WTC11 (cell line): ENCODE data around the gene APOBEC3B. TPM values are rescaled to one million over a fixed set of nuclear protein-coding genes. Genes with fewer than 3 reads are reported as not detected.

Source experiments
- ATAC-seq: fragments of 200-7000 bp; cut with Tn5 transposase; 2 replicates; pipeline ENCODE4 v1.10.0; 2021; ENCODE audit warnings: mild to moderate bottlenecking, moderate library complexity
- CTCF ChIA-PET: fragments of 300-600 bp; sonication (Branson Sonifier 250); formaldehyde crosslinking; loops from one replicate; lab custom pipeline; 2021; ENCODE audit warnings: antibody characterized with exemption; lab: Charles Lee
- POLR2A ChIA-PET: fragments of 350-600 bp; sonication (Branson Sonifier 250); formaldehyde crosslinking; loops from one replicate; lab custom pipeline; 2021; ENCODE audit warnings: antibody characterized with exemption; lab: Charles Lee
- DNase-seq: peaks from one replicate; pipeline ENCODE4 v3.0.0; 2021; ENCODE audit warnings: low spot score
- H3K27ac Mint-ChIP-seq: 2 replicates; pipeline ENCODE4 v1.8.0; 2021; ENCODE audit warnings: mixed read lengths
- H3K27me3 Mint-ChIP-seq: 2 replicates; pipeline ENCODE4 v1.8.0; 2021; ENCODE audit warnings: low read depth, mild to moderate bottlenecking, moderate library complexity, mixed read lengths
- H3K36me3 Mint-ChIP-seq: 2 replicates; pipeline ENCODE4 v1.8.0; 2021; ENCODE audit warnings: mixed read lengths
- H3K4me1 Mint-ChIP-seq: 2 replicates; pipeline ENCODE4 v1.8.0; 2022; ENCODE audit warnings: mixed read lengths
- H3K4me3 Mint-ChIP-seq: 2 replicates; pipeline ENCODE4 v1.8.0; 2021; ENCODE audit warnings: mild to moderate bottlenecking, moderate library complexity, mixed read lengths
- H3K9me3 Mint-ChIP-seq: 2 replicates; pipeline ENCODE4 v1.8.0; 2021; ENCODE audit warnings: mixed read lengths
- E2F1 ChIP-seq: sonication (generic); formaldehyde crosslinking; IDR thresholded peaks from 2 replicates; pipeline ENCODE4 v1.8.0; 2022; ENCODE audit warnings: mild to moderate bottlenecking, missing genetic modification reagents
- ESRRA ChIP-seq: sonication (generic); formaldehyde crosslinking; IDR thresholded peaks from 2 replicates; pipeline ENCODE4 v1.8.1; 2022; ENCODE audit warnings: mild to moderate bottlenecking, missing genetic modification reagents, borderline replicate concordance
- NFATC4 ChIP-seq: fragments of 250-450 bp; sonication (Bioruptor Pico); IDR thresholded peaks from 2 replicates; pipeline ENCODE4 v1.9.0; 2021; ENCODE audit warnings: mild to moderate bottlenecking
- NFYB ChIP-seq: sonication (generic); formaldehyde crosslinking; conservative IDR thresholded peaks from 2 replicates; pipeline ENCODE4 v1.8.0; 2022; ENCODE audit warnings: low read depth, missing genetic modification reagents
- TP53 ChIP-seq: sonication (generic); formaldehyde crosslinking; IDR thresholded peaks from 2 replicates; pipeline ENCODE4 v1.8.1; 2023; ENCODE audit warnings: mild to moderate bottlenecking, missing genetic modification reagents
- ZBTB43 ChIP-seq: sonication (generic); formaldehyde crosslinking; IDR thresholded peaks from 2 replicates; pipeline ENCODE4 v1.8.1; 2023; ENCODE audit warnings: mild to moderate bottlenecking, missing genetic modification reagents
- ZNF138 ChIP-seq: sonication (generic); formaldehyde crosslinking; conservative IDR thresholded peaks from 2 replicates; pipeline ENCODE4 v1.8.1; 2022; ENCODE audit warnings: mild to moderate bottlenecking, moderate library complexity, missing genetic modification reagents
- ZNF396 ChIP-seq: fragments of 250-450 bp; sonication (Bioruptor Pico); IDR thresholded peaks from 2 replicates; pipeline ENCODE4 v1.8.0; 2021; ENCODE audit warnings: mild to moderate bottlenecking, moderate library complexity, borderline replicate concordance
- ZNF416 ChIP-seq: fragments of 250-450 bp; sonication (Bioruptor Pico); IDR thresholded peaks from 2 replicates; pipeline ENCODE4 v1.9.0; 2021; ENCODE audit warnings: mild to moderate bottlenecking, inconsistent platforms
- ZNF423 ChIP-seq: fragments of 250-450 bp; sonication (Bioruptor Pico); IDR thresholded peaks from 2 replicates; pipeline ENCODE4 v2.1.2; 2022; ENCODE audit warnings: mild to moderate bottlenecking, moderate library complexity
- total RNA-seq: library from RNA; stranded (reverse); gene quantifications from 3 replicates; pipeline ENCODE4 v1.2.3, GENCODE V29; 2021
- TF ChIP-seq, protein P1 (sequence below): fragments of 250-450 bp; sonication (Bioruptor Pico); conservative IDR thresholded peaks from 2 replicates; pipeline ENCODE4 v1.9.0; 2021; ENCODE audit warnings: mild to moderate bottlenecking
- TF ChIP-seq, protein P2 (sequence below): sonication (generic); formaldehyde crosslinking; conservative IDR thresholded peaks from 2 replicates; pipeline ENCODE4 v1.8.1; 2023; ENCODE audit warnings: mild to moderate bottlenecking, low read depth, missing genetic modification reagents, moderate library complexity
- TF ChIP-seq, protein P3 (sequence below): sonication (generic); formaldehyde crosslinking; IDR thresholded peaks from 2 replicates; pipeline ENCODE4 v1.8.0; 2022; ENCODE audit warnings: mild to moderate bottlenecking, missing genetic modification reagents
- TF ChIP-seq, protein P4 (sequence below): sonication (generic); formaldehyde crosslinking; IDR thresholded peaks from 2 replicates; pipeline ENCODE4 v1.8.0; 2023; ENCODE audit warnings: missing genetic modification reagents, mild to moderate bottlenecking, borderline replicate concordance

Gene APOBEC3B
- total RNA-seq, 1 experiment from 2014 or later: 4.0 TPM

GRCh38 chr22:38963872-38964271, 18.3 kb upstream of the APOBEC3B start:
- Mint-ChIP-seq H3K27ac (no peak overlapping the region), H3K27me3 (peaks cover 2% of the 10 kb centered on the region), H3K4me1 (peaks cover 5% of the 10 kb centered on the region), H3K9me3 (no peaks in the 10 kb centered on the region), H3K4me3 (no peak overlapping the region), H3K36me3 (no peaks in the 10 kb centered on the region)
- POLR2A ChIA-PET: no interaction called here
- CTCF ChIA-PET: no interaction called here
- ATAC-seq (no peak), DNase-seq (no peak)
- TF ChIP-seq E2F1 (CRISPR knock-in tag) (no peak), ZBTB43 (CRISPR knock-in tag) (no peak), ZNF396 (CRISPR knock-in tag) (no peak)
- TF ChIP-seq, protein P1, sequence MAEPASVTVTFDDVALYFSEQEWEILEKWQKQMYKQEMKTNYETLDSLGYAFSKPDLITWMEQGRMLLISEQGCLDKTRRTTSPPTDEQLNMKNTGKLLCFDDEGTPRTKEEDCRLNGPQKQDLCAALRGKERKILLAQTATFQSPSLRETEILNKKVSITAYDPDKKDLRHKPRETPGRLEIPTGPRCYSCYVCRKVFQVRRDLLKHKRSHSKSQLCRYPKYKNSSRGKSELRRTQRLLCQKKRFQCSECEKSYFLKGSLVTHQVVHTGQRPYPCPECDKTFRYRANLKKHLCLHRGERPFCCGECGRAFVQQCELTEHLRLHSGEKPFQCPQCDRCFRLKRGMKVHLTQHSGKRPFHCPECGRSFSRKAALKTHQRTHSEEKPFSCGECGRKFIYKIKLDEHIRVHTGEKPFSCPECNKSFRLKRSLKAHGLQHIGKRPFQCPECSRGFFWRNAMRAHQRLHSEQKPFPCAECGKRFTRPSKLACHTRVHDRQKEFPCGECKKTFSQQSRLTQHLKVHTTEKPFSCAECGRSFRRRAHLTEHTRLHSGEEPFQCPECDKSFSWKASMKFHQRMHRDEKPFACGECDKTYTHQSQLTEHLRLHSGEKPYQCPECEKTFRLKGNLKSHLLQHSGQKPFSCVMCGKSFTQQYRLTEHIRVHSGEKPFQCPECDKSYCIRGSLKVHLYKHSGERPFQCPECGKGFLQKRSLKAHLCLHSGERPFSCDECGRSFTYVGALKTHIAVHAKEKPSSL: no peak
- TF ChIP-seq, protein P2, sequence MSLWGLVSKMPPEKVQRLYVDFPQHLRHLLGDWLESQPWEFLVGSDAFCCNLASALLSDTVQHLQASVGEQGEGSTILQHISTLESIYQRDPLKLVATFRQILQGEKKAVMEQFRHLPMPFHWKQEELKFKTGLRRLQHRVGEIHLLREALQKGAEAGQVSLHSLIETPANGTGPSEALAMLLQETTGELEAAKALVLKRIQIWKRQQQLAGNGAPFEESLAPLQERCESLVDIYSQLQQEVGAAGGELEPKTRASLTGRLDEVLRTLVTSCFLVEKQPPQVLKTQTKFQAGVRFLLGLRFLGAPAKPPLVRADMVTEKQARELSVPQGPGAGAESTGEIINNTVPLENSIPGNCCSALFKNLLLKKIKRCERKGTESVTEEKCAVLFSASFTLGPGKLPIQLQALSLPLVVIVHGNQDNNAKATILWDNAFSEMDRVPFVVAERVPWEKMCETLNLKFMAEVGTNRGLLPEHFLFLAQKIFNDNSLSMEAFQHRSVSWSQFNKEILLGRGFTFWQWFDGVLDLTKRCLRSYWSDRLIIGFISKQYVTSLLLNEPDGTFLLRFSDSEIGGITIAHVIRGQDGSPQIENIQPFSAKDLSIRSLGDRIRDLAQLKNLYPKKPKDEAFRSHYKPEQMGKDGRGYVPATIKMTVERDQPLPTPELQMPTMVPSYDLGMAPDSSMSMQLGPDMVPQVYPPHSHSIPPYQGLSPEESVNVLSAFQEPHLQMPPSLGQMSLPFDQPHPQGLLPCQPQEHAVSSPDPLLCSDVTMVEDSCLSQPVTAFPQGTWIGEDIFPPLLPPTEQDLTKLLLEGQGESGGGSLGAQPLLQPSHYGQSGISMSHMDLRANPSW (CRISPR knock-in tag): no peak

DNA sequence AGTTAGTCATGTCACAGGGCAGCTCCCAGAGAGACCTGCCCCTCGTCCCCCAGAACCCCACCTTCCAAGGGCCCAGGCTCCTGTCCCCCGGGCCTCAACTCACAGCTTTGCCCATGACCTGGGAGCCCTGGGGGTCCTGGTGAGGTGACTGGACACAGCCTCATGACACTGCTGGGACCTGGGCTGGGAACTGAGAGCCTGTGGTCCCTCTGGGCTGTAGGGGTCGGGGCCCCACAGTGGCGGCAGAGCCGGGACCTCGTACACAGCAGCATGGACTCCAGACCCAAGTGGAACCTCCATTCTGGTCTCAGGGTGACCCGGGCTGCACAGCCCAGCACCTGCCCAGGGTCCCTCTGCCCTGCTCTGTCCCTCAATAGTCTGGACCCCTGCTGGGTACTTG, 17.8 kb upstream of the APOBEC3B start:
- Mint-ChIP-seq H3K4me1 (peaks cover 5% of the 10 kb centered on the region), H3K27ac (no peak overlapping the region), H3K27me3 (no peaks in the 10 kb centered on the region; the same call in 1 of the 2 replicates), H3K9me3 (no peaks in the 10 kb centered on the region), H3K4me3 (no peak overlapping the region), H3K36me3 (no peaks in the 10 kb centered on the region)
- DNase-seq: no peak
- TF ChIP-seq ZNF416 (CRISPR knock-in tag): no peak
- no peak for TF ChIP-seq ZBTB43 (CRISPR knock-in tag)
- TF ChIP-seq E2F1 (CRISPR knock-in tag): no peak
- TF ChIP-seq ZNF138 (CRISPR knock-in tag): no peak
- no peak for TF ChIP-seq ZNF423
- no peak for TF ChIP-seq NFATC4 (CRISPR knock-in tag)
- TF ChIP-seq TP53 (CRISPR knock-in tag): no peak
- TF ChIP-seq, protein P3, sequence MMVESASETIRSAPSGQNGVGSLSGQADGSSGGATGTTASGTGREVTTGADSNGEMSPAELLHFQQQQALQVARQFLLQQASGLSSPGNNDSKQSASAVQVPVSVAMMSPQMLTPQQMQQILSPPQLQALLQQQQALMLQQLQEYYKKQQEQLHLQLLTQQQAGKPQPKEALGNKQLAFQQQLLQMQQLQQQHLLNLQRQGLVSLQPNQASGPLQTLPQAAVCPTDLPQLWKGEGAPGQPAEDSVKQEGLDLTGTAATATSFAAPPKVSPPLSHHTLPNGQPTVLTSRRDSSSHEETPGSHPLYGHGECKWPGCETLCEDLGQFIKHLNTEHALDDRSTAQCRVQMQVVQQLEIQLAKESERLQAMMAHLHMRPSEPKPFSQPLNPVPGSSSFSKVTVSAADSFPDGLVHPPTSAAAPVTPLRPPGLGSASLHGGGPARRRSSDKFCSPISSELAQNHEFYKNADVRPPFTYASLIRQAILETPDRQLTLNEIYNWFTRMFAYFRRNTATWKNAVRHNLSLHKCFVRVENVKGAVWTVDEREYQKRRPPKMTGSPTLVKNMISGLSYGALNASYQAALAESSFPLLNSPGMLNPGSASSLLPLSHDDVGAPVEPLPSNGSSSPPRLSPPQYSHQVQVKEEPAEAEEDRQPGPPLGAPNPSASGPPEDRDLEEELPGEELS: no peak
- no peak for TF ChIP-seq NFYB
- TF ChIP-seq, protein P4, sequence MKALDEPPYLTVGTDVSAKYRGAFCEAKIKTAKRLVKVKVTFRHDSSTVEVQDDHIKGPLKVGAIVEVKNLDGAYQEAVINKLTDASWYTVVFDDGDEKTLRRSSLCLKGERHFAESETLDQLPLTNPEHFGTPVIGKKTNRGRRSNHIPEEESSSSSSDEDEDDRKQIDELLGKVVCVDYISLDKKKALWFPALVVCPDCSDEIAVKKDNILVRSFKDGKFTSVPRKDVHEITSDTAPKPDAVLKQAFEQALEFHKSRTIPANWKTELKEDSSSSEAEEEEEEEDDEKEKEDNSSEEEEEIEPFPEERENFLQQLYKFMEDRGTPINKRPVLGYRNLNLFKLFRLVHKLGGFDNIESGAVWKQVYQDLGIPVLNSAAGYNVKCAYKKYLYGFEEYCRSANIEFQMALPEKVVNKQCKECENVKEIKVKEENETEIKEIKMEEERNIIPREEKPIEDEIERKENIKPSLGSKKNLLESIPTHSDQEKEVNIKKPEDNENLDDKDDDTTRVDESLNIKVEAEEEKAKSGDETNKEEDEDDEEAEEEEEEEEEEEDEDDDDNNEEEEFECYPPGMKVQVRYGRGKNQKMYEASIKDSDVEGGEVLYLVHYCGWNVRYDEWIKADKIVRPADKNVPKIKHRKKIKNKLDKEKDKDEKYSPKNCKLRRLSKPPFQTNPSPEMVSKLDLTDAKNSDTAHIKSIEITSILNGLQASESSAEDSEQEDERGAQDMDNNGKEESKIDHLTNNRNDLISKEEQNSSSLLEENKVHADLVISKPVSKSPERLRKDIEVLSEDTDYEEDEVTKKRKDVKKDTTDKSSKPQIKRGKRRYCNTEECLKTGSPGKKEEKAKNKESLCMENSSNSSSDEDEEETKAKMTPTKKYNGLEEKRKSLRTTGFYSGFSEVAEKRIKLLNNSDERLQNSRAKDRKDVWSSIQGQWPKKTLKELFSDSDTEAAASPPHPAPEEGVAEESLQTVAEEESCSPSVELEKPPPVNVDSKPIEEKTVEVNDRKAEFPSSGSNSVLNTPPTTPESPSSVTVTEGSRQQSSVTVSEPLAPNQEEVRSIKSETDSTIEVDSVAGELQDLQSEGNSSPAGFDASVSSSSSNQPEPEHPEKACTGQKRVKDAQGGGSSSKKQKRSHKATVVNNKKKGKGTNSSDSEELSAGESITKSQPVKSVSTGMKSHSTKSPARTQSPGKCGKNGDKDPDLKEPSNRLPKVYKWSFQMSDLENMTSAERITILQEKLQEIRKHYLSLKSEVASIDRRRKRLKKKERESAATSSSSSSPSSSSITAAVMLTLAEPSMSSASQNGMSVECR (CRISPR knock-in tag): no peak
- TF ChIP-seq ESRRA: no peak
- POLR2A ChIA-PET: no interaction called here
- CTCF ChIA-PET: no interaction called here
- no peak for ATAC-seq
